ENCODE measurements around the gene POC1A.
"Not testable (repeated sequence)": the region's sequence is repeated elsewhere in the genome, so short reads cannot be mapped to it uniquely, and the experiment has no call there.

Gene POC1A

DNA sequence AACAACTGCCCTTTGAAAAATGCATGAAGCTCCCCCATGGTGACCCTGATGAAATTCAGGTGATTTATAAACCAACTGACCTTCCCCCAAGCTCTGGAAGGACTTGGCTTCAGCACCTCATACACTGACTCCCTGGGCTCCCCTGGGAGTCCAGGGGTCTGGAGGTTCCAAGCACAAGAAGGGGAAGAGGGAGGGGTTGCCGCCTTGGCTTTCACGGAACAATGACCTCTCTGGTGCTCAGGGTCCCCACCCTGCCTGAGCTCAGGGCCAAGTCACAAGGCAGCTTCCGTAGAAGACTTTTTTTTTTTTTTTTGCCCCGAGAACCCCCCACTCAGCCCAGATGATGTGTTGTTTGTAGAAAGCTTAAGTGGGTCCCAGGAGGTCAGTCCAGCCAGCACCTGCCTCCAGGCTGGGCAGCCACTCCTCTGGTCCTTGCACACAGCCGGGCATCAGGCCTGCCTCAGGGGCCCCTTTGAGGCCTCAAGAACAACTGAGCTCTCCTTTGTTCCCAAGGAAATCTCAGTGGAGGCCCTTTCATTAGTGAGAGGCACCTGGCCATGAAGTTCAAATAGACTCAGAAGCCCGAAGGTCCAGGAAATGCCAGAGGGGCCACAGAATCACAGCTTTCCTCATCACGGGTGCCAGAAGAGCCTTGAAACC is 29.7 kb upstream of the POC1A start:
- DNase-seq, result no peak

DNA sequence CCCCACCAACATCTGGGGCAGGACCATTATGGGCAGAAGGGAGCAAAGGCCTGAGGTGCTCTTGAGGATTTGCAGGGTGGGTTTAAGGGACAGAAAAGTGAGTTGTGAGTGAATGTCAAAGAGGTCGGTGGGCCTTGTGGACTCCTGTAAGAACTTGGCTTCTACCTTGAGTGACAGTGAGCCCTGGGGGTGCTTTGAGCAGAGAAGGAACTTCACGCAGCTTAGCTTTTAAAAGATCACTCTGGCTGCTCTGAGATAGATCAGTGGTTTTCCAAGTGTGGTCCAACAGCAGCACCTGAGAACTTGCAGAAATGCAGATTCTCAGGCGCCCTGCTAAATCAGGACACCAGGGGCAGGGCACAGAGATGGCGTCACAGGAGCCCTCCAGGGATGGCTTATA is 28.5 kb upstream of the POC1A start:
- DNase-seq, result no peak

DNA sequence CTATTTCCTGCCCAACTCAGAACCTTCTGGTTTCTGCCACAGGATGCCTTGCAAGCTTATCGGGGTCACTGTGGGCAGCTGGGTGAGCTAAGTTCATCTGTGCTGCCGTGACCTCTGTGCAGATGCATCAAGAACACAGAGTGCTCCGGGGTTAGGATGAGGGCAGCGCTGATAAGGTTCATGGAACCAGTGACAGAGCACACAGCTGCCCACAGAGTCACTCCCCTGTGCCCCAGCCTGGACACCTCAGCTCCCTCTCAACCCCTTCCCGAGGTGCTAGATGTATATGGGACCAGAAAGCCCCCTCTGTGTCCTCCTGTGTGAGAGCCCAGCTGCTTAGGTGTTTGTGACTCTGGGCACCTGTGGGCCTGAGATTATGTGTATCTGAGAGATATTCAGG is 28.0 kb upstream of the POC1A start:
- no peak for DNase-seq

DNA sequence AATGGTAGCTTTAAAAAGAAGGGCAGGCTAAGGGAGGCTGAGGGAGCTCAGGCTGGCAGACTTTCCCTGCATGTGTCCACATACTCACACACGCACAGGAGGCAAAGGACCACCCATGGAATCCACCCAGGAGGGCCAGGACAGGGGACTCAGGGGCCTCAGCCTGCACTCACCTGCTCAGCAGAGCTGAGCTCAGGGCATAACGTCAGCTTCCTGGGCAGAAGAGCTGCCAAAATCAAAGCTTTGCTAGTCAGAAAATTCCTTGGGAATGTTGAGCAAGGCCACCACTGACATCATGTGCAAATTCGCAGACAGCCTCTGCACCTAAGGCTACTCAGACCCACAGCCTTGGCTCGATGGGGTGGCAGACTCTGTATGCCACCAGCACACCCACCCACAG is 27.3 kb upstream of the POC1A start:
- no peak for DNase-seq

DNA sequence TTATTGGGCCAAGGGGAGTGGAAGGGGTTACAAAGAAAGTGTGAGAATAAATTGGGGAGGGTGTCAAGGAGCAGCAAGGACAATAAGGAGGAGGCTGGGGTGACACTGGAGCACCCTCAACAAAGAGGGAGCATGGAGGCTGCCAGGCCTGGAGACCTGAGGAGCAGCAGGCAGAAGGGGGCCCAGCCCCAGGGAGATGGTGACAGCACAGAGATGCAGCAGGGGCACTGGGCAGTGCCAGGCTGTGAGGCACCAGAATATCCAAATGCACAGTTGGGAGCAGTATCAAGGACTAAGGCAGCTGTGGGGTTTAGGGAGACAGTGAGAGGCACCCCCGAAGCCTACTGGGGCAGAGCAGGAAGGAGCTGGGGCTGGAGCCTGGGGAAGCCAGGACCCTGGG is 24.3 kb upstream of the POC1A start:
- DNase-seq, result no peak

DNA sequence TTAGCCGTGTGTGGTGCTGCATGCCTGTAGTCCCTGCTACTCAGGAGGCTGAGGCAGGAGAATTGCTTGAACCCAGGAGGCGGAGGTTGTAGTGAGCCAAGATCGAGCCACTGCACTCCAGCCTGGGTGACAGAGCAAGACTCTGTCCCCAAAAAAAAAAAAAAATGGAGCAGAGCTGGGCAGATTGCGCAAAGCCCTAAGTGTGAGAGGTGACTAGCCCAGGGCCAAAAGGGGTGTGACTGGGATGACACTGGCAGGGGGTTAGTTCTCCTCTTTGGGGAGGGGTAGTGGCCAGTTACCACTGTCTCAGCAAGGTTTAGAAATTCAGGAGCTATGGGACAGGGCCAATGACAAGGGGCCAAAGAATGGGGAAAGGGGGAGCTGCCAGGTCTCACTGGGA is 23.9 kb upstream of the POC1A start:
- DNase-seq, result not testable (repeated sequence)

DNA sequence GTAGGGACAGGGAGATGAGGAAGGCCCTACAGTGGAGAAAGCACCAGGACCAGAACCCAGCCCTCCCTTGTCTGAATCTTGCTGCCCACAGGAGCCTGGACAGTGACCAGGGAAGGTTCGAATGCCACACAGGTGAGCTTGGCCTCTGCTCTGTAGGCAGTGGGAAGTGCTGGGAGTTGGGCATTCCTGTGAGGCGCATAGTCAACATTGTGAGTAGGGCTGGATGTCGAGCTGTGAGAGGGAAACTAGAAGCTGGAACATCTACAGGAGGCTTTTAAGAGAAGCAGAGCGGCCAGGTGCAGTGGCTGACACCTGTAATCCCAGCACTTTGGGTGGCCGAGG is 23.4 kb upstream of the POC1A start:
- no peak for DNase-seq

DNA sequence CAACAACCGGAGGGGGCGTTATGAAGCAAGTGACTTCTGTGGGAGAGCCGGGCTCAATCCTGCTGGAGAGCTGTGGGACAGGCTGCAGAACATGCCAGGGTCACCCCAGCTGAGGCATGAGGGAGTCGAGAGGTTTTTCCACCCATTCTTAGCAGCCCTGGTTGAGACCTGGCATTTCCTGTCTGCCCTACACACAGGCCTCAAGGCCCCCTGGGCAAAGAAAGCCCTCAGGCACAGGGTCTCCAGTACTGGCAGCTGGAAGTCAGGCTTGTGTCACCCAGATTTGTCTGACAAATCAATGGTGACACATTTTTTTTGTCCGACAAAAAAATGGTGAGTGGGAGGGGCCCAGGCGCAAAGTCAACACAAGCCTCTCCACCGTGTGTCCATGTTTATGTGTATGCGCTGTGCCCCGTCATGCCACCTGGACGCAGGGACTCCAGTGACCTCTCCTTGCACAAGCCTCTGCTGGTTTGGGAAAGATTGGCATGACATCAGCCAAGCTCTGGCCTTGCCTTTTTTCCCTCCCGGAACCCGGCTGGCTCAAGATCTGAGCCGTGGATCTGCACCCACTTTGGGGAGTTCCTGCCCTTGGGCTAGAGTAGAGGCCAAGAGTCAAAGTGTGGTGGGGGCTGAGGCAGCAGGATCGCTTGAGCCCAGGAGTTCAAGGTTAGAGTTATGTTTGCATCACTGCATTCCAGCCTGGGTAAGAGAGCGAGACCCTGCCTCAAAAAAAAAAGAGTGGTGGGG is 22.9 kb upstream of the POC1A start:
- no peak for DNase-seq

DNA sequence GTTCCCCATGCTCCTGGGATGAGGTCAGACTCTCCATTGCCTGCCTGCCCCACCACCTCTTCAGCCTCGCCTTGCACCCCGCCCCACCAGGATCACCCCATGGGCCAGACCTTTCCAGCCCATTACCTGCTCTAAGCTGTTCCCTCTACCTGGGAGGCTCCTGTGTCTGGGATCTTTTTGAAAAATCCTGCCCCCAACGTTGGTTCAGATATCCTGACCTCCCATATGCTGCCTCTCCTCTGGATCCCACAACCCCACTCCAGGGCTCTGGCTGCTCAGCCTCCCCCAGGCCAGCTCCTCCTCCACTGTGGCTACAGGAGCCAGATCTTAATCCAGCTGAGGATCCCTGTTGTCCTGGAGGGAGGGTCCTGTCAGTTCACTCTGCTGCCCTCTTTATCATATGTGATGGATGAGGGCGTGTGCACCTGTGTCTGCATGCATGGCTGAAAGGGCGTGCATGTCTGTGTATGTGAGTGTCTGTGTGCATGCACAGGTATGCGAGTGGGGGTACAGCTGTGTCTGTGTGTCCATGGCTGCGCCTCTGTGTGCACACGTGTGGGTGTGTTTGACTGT is 22.0 kb upstream of the POC1A start:
- DNase-seq, result no peak

DNA sequence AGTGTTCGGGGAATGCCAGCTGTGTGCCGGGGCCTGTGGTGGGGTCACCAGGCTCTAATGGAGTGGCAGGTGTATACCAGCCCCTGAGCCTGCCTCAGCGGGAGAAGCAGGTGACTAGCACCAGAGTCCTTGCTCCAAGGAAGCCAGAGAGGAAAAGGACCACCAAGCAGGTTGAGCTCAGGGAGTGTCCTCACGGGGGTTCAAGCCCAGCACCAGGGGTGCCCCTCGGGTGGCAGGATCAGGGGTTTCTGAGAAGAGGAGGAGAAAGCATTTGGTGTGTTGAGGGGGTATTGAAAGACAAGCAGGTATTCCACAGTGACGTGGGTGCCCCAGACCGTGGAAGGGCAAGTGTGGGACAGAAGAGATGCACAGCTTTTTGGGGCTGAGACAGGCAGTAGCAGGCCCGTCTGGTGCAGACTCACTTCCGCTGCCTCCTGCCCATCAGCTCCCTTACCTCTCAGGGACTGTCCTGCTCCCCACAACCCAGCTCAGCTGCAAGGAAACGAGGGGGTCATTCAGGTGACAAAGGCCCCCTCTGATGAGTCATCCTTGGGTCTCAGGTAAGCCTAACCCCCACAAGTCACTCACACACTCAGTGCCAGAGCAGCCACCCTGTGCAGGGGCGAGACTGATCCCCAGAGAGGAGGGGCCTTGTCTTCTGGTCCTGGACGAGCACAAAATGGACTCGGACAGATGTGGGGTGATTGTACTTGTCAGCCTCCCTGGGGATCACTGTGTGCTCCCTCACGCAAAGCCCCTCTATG is 21.4 kb upstream of the POC1A start:
- no peak for DNase-seq

DNA sequence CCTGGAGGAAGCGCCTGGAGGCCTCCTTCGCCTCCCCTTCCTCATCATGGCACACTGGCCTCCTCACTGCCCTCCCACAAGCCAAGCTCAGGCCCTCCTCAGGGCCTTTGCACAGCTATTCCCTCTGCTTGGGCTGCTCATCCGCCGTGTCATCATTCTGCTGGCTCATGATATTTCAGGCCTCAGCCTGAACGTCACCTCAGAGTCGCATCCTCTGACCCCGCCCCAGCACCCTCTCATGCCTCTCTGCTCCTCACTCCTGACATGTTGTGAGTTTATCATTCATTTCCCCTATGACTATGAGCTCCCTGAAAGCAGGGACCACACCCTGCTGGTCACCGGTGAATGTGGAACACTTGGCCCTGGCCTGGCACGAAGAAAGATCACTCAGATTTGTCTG is 20.7 kb upstream of the POC1A start:
- DNase-seq, result no peak

DNA sequence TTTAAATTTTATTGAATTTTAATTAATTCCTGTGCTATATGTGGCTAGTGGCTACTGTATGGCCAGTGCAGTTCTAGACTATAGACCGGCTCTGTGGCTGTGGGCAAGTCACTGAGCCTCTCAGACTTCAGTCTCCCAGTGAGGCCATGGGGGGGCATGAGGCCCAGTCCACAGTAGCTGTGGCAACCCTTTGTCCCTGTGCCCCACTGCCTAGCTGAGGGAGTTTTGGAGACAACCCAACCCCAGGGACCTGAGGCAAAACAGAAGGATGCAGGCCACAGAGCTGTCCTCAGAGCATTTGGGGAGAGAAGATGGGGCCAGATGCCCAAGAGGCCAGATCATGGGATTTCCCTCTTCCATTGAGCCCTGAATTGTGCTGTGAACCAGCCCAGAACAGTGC is 18.9 kb upstream of the POC1A start:
- no peak for DNase-seq

DNA sequence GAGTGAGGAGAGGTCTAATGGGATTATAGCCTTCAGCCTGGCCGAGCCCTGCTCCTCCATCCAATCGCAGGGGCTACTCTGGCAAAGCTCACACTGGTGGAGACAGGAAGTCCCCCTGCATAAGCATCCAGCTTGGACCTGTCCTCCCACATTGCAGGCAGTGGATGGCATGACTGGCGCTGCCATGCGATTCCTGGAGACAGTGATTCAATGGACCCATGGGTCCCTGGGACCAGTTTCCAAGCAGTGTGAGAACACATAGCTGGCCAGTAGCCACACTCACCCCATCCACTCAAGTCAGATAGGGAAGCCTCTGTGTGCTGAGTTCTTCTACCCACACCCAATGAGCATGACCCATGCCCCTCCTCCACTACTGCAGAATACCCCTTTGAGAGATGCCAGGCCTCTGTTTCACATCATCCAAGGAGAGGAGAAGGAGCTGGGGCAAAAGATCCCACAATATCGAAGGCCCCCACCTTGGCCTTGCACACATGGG is 18.1 kb upstream of the POC1A start:
- no peak for DNase-seq

DNA sequence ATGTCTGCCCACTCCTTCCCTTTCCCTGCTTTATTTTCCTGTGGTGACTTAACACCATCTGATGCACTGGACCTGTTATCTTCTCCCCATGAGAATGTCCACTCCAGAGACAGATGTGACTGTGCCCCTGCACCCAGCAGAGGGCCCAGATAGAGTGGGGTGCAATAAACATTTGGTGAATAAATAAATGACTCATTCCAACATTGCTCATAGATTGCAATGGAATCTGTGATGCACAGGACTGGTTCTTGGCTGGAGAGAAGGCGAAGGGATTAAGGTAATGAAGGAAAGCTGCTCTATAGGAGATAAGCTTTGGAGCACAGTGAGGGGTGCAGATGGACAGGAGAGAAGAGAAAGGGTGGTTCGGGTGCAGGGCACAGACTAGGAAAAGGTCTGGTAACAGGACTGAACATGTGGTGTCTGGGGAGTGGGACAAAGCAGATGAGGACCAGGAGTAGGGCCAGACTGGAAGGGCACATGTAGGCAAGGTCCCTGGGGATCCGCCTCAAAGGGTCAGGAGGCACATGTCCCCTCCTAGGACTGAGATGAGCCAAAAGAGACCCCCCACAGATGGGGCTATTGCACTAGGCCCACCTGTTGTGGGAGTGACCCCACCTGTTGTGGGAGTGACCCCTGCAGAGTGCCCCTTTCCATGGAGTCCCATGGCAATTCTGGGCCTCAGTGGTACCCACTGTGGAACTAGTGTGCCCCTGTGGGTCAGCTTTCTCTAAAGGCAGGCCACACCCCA is 17.5 kb upstream of the POC1A start:
- no peak for DNase-seq

DNA sequence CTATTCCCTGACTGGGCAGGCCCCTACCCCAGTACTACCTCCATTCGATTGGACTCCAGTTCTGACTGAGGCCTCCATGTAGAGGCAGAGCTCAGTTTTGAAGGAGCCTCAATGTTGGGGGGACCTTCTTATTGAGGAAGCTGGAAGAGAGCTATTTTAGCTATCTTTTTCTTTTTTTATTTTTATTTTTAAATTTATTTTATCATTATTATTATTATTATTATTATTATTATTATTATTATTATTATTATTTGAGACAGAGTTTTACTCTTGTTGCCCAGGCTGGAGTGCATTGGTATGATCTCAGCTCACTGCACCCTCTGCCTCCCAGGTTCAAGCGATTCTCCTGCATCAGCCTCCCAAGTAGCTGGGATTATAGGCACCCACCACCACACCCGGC is 16.0 kb upstream of the POC1A start:
- DNase-seq, result not testable (repeated sequence)

DNA sequence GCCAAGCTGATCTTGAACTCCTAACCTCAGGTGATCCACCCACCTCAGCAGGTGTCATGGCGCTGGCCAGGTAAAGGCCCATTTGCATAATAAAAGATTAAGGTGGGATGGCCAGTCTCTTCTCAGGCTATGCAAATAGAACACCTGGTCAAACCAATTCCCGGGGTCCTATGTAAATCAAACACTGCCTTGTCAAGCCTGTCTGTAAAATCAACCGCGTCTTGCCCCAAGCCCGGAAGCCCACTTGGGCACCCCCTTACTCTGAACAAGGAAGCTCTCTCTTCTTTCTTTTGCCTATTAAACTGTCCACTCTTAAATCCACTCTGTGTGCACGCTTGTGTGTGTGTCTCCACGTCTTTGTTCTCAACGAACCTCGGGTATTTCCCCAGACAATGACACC is 13.0 kb upstream of the POC1A start:
- no peak for DNase-seq

DNA sequence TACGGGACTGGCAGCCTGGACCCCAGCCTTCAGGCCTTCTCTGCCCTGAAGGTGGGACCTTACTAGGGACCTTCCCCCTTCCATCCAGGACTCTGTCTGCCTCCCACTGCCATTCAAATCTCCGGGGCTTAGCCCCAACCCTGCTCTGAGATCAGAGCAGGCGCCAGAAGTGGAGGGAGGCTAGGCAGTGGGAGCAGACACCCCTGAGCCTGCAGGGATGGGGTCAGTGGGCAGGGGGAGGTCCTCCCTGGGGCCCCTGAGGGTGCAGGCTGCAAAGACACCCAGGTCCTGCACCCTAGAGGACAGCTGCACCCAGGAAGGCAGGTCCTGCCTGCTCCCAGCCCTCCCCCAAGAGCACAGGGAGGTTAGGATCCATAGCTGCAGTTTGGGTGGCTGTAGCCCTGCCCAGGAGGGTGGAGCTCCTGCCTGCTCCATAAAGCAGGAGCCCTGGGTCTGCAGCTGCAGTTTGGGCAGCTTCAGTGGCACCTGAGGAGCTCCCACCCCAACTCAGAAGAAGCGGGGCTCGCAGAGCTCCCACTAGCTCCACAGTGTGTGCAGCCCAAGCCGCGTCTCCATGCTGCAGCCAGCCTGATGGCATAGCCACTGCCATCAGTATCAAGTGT is 8.1 kb upstream of the POC1A start:
- no peak for DNase-seq

DNA sequence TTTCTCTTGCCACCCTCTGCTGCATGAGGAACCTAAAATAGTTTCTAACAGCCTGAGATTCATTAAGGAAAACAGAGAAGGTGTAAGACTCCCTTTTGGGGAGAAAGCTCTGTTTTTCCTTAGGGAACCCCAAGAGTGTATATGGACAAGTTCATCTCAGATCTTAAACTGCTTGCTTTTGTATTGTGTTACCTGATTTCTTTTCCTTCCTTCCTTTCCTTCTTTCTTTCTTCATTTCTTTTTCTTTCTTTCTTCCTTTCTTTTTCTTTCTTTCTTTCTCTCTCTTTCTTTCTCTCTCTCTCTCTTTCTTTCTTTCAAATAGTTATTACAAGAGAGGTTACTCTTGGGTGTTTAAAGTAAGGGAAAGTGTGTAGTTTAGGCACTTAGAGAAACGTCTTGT is 5.3 kb upstream of the POC1A start:
- no peak for DNase-seq

DNA sequence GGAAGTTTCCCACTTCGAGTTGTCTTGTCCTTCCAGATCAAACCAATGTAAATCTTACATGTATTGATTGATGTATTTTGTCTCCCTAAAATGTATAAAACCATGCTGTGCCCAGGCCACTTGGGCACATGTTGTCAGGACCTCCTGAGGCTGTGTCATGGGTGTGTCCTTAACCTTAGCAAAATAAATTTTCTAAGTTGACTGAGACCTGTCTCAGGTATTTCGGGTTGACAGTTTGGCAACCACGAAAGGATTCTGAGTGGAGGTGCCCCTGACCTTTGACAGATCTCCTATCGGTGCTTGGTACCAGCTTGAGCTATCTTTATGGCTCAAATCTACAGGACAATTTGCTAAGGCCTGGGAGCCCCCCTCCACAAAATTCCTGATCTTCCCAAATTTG is 1.7 kb upstream of the POC1A start:
- DNase-seq, result no peak

DNA sequence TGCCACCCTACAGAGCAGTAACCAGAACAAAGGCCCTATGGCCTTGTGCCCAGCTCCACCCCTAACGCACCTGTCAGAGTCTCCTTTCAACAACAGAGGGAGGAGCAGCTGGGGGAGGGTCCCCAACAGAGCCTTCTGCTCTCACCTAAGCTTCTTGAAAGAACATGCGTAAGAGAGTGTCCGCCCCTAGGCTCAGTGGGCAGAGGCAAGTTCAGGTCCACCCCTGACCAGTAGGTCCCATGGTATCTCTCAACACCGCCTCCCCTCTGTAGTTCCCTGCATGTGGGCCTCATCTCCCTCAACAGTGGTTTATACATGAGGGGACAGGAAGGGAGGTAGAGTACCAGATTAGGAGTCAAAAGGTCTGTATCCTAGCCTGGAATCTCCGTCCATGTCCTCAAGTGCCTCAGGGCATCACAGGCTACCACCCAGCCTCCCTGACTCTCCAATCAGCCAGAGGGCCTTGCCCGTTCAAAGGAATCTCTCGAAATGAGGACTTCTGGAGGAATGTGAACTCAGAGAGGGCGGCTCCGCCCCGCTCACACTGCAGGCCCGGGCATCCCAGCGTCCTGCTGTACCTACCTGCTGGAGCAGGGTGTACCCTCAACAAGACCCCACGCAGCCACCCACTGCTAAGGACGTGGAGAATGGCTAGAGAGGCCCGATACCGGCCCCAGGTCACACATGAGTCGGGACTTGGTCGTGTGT is 680 bp downstream of the POC1A start:
- DNase-seq, result no peak

DNA sequence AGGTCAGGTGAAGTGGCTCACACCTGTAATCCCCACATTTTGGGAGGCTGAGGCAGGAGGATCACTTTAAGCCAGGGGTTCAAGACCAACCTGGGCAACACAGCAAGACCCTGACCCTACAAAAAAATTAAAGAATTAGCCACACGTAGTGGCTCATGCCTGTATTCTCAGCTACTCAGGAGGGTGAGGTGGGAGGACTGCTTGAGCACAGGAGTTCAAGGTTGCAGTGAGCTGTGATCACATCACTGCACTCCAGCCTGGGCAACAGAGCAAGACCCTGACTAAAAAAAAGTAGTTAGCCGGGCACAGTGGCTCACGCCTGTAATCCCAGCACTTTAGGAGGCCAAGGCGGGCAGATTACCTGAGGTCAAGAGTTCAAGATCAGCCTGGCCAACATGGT is 2.2 kb downstream of the POC1A start:
- not testable (repeated sequence) for DNase-seq

DNA sequence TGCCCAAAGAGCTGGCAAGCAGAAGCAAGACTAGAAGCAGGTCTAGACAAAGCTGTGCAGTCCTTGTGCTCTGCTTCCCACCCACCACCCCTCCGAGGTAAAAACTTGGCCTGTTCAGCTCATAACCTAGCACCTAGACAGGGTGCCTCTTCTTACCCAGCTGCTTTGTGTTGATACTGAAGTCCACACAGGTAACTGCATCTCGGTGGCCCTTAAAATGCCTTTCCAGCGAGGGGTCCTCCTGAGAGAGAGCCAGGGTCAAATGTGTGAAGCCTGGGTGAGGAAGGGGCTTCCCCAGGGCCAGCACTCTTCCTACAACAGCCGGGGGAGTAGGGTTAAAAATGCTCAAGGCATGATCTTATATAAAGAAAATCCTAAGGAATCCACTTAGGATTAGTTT is 3.4 kb downstream of the POC1A start:
- DNase-seq, result no peak

Data from GDM1 (cell line).